Coronary artery (tissue), 2 donors: Measurements from ENCODE around the gene HTR7.

Source experiments
- DNase-seq: peaks from one replicate; pipeline ENCODE4 v3.0.0-alpha.2; 2017; ENCODE audit warnings: low spot score
- H3K27ac ChIP-seq, 2 donors: fragments of 200-600 bp; sonication (generic); one replicate each; pipeline ENCODE4 v1.5.1; 2016 to 2019
- H3K4me3 ChIP-seq: fragments of 200-600 bp; sonication (generic); 2 replicates; pipeline ENCODE4 v1.5.1; 2016; ENCODE audit warnings: mild to moderate bottlenecking, moderate library complexity
- CTCF ChIP-seq: fragments of 200-600 bp; sonication (generic); IDR thresholded peaks from one replicate; pipeline ENCODE4 v1.5.1; 2019; ENCODE audit warnings: antibody characterized with exemption

HTR7 gene

GRCh38 chr10:90745565-90745964, 112.3 kb downstream of the HTR7 start:
- Histone ChIP-seq H3K4me3 (no peak overlapping the region), H3K27ac (no peak overlapping the region)
- no peak for TF ChIP-seq CTCF
- DNase-seq, result no peak

GRCh38 chr10:90743291-90743690, 114.5 kb downstream of the HTR7 start:
- DNase-seq, result no peak
- H3K4me3 ChIP-seq, result no peak overlapping the region
- H3K27ac ChIP-seq, result peak overlapping the region in 1 of 2 donors; percentile 7
- TF ChIP-seq CTCF, result no peak

- DNase-seq, result no peak
- TF ChIP-seq CTCF, result no peak
- Histone ChIP-seq H3K27ac (no peak overlapping the region), H3K4me3 (no peak overlapping the region)
Observed at GRCh38 chr10:90741926-90742565, 115.8 kb downstream of the HTR7 start.

DNA sequence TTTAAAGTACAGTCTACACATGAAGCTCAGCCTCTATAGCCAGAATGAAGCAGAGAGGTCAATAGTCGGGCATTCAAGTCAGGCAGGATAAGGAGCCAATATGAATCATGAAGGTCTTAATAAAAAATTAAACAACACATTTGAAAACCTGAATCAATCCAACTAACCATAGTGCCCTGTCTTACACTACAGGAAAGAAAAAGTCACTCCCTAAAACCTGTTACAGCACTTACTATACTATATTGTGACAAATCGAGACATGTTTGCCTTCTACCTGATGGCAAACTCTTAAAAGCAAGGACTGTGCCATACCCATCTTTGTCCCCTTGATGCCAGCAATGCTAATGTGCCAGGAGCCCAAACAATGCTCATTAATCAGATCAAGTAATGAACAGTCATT, 117.6 kb downstream of the HTR7 start:
- no peak for DNase-seq
- H3K27ac ChIP-seq, result no peak overlapping the region

DNA sequence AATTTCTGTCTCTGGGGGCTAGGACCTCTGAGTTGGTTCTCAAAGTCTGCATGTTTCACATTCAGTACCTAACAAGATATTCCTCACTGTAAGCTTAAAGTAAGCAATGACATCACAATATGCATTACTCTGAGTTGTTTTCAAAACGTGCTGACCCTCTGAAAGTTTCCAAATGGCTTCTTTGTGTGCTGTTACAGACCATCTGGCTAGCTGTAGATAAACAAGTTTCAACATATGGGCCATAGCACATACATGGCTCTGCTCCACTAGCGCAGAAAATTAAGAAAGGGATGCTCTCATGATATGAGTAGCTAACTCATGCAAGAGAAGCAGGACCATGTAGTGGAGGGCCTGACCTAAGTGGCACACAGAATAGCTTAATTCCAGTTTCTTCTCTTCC, 119.0 kb downstream of the HTR7 start:
- H3K27ac ChIP-seq, result no peak overlapping the region
- DNase-seq, result no peak
- no peak for TF ChIP-seq CTCF
- H3K4me3 ChIP-seq, result no peak overlapping the region

More for the DNA sequence above, 117.6 kb downstream of the HTR7 start:
- no peak overlapping the region for H3K4me3 ChIP-seq
- TF ChIP-seq CTCF, result no peak

DNA sequence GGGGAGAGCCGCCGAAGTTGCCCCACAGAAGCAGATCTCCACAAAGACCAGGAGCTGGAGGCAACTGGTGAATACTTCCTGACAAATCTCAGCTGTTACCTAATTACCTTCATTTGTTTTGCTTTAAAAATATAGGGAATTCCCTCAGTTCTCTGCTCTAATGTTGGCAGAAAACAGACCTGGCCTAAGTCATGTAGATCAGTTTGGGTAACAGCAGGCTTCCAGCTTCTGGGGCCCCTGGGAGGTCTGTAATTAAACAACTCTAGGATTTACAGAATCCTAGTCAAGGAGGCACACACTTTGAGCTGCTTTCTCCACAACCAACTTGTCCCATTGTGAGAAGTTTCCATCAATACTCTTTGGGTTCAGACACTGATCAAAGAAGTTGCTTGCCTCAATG, 123.4 kb downstream of the HTR7 start:
- Histone ChIP-seq H3K27ac (no peak overlapping the region), H3K4me3 (no peak overlapping the region)
- no peak for DNase-seq
- no peak for TF ChIP-seq CTCF

- TF ChIP-seq CTCF, result no peak
- DNase-seq, result no peak
Observed at GRCh38 chr10:90732581-90732980, 125.3 kb downstream of the HTR7 start.

More at GRCh38 chr10:90732581-90732980, 125.3 kb downstream of the HTR7 start:
- Histone ChIP-seq H3K27ac (no peak overlapping the region), H3K4me3 (no peak overlapping the region)
